Memory B cell (primary cell): Measurements from ENCODE around the gene ADCY9.
"Not testable (repeated sequence)": the region's sequence is repeated elsewhere in the genome, so short reads cannot be mapped to it uniquely, and the experiment has no call there.

ENCODE experiments used
- ATAC-seq: fragments of 150-1000 bp; cut with Tn5 transposase; 2 replicates; pipeline ENCODE4 v1.10.0; 2021; ENCODE audit warnings: low read depth, mild to moderate bottlenecking, moderate library complexity
- DNase-seq, 2 donors: peaks; one replicate each; pipeline ENCODE4 v3.0.0; 2022; ENCODE audit warnings: low spot score in 2 of 2
- H3K27ac Mint-ChIP-seq: one replicate; pipeline ENCODE4 v1.8.0; 2022; ENCODE audit warnings: mild to moderate bottlenecking, moderate library complexity, mixed read lengths
- H3K27me3 Mint-ChIP-seq: one replicate; pipeline ENCODE4 v1.8.0; 2022; ENCODE audit warnings: mixed read lengths
- H3K36me3 Mint-ChIP-seq: one replicate; pipeline ENCODE4 v1.8.0; 2022; ENCODE audit warnings: mild to moderate bottlenecking, mixed read lengths
- H3K4me1 Mint-ChIP-seq: one replicate; pipeline ENCODE4 v1.8.0; 2022; ENCODE audit warnings: mixed read lengths
- H3K4me3 Mint-ChIP-seq: one replicate; pipeline ENCODE4 v1.8.0; 2022; ENCODE audit warnings: mild to moderate bottlenecking, moderate library complexity, mixed read lengths
- H3K9me3 Mint-ChIP-seq: one replicate; pipeline ENCODE4 v1.8.0; 2022; ENCODE audit warnings: mixed read lengths

The ADCY9 gene

GRCh38 chr16:4081521-4082021, 34.7 kb downstream of the ADCY9 start:
- H3K4me3 Mint-ChIP-seq = no peak overlapping the region
- peaks cover 2% of the 10 kb centered on the region for H3K36me3 Mint-ChIP-seq
- no peaks in the 10 kb centered on the region for H3K4me1 Mint-ChIP-seq
- peaks cover 5% of the 10 kb centered on the region for H3K9me3 Mint-ChIP-seq
- no peak for ATAC-seq
- no peak overlapping the region for H3K27ac Mint-ChIP-seq
- no peak for DNase-seq
- peaks cover 4% of the 10 kb centered on the region for H3K27me3 Mint-ChIP-seq

GRCh38 chr16:4081047-4081446, 35.2 kb downstream of the ADCY9 start:
- Mint-ChIP-seq H3K4me3 (no peak overlapping the region), H3K27ac (no peak overlapping the region), H3K27me3 (peaks cover 4% of the 10 kb centered on the region), H3K36me3 (peaks cover 2% of the 10 kb centered on the region), H3K4me1 (no peaks in the 10 kb centered on the region), H3K9me3 (peaks cover 5% of the 10 kb centered on the region)
- ATAC-seq (no peak), DNase-seq (no peak)

GRCh38 chr16:4077174-4077649, 39.0 kb downstream of the ADCY9 start:
- no peak overlapping the region for H3K27ac Mint-ChIP-seq

DNA sequence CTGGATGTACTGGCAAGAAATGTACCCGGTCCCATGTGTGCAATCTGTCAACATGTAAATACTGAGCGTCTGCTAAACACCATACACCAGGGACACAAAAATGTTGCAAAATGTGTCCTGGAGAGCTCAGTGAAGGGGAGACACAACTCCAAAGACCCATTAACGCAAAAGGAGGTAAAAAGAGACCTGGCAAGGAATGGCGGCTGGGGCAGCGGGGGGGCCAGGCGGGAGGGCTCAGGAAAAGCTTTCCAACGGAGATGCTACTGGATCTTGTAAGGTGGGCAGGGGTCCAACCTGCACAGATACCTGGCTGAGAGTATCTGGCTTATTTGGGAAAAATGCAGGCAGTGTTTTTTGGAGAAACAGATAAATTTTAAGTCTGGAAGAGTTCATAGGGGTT, 40.7 kb downstream of the ADCY9 start:
- no peaks in the 10 kb centered on the region for H3K36me3 Mint-ChIP-seq
- H3K4me3 Mint-ChIP-seq = no peak overlapping the region
- no peak for ATAC-seq
- H3K27me3 Mint-ChIP-seq = peaks cover 2% of the 10 kb centered on the region
- H3K9me3 Mint-ChIP-seq = peaks cover 2% of the 10 kb centered on the region
- H3K27ac Mint-ChIP-seq = no peak overlapping the region
- DNase-seq = no peak
- H3K4me1 Mint-ChIP-seq = no peaks in the 10 kb centered on the region

More at GRCh38 chr16:4077174-4077649, 39.0 kb downstream of the ADCY9 start:
- no peak for ATAC-seq
- DNase-seq = no peak
- peaks cover 2% of the 10 kb centered on the region for H3K36me3 Mint-ChIP-seq
- peaks cover 2% of the 10 kb centered on the region for H3K9me3 Mint-ChIP-seq
- no peak overlapping the region for H3K4me3 Mint-ChIP-seq
- H3K27me3 Mint-ChIP-seq = peaks cover 5% of the 10 kb centered on the region
- H3K4me1 Mint-ChIP-seq = no peaks in the 10 kb centered on the region

DNA sequence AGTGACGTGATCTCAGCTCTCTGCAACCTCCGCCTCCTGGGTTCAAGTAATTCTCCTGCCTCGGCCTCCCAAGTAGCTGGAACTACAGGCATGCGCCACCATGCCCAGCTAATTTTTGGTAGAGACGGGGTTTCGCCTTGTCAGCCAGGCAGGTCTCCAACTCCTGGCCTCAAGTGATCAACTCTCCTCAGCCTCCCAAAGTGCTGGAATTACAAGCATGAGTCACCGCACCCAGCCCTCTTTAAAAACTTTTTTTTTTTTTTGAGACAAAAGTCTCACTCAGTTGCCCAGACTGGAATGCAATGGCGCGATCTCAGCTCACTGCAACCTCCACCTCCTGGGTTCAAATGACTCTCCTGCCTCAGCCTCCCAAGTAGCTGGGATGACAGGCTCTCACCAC, 43.1 kb downstream of the ADCY9 start:
- H3K27me3 Mint-ChIP-seq, DNase-seq, H3K4me3 Mint-ChIP-seq, H3K27ac Mint-ChIP-seq, ATAC-seq, H3K4me1 Mint-ChIP-seq, H3K36me3 Mint-ChIP-seq, H3K9me3 Mint-ChIP-seq: not testable (repeated sequence)

DNA sequence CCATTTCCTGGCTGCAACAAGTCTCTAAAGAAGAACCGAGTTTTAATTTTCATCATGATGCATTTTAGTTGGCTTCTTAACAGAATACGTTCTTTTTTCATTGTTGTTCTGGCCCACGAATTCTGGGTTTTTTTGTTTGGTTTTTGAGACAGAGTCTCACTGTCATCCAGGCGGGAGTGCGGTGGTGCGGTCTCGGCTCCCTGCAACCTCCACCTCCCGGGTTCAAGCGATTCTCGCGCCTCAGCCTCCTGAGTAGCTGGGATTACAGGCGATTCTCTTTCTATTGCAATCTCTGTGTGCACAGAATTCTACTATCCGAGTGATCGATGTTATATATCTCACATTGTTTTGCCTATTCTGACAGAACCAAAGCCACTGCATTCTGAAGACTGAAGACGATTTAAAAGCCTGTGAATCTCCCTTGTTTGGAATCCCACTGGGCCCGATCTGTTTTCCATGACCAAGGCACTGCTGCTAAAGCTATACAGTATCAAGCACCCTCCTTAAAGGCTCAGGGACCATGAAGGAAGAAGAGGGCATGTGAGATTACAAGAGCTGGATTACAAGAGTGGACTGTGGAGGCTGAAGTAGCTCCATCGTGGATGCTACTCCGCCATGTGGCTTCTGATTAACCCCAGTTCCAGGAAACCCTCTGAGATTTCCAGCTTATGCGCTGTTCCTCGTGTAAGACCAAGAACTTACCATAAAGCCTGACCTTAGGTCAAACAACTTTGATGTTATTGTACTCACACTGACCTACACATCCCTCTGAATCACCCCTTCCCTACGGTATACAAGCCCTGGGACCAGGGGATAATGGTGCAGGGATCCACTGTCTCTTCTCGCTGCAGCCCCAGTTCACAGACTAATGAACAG, 44.3 kb downstream of the ADCY9 start:
- Mint-ChIP-seq H3K27ac (no peak overlapping the region), H3K9me3 (no peaks in the 10 kb centered on the region), H3K36me3 (no peaks in the 10 kb centered on the region), H3K4me1 (no peaks in the 10 kb centered on the region), H3K4me3 (no peak overlapping the region), H3K27me3 (peaks cover 3% of the 10 kb centered on the region)
- DNase-seq (no peak), ATAC-seq (no peak)

DNA sequence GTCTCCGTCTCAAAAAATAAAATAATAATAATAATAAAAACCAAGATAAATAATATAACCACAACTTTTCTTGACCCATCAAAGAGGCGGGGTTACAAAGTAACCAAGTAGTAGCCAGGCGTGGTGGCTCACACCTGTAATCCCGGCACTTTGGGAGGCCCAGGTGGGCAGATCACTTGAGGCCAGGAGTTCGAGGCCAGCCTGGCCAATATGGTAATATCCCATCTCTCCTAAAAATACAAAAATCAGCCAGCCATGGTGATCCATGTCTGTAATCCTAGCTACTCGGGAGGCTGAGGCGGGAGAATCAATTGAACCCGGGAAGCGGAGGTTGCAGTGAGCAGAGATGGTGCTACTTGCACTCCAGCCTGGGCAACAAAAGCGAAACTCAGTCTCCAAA, 45.3 kb downstream of the ADCY9 start:
- Mint-ChIP-seq H3K4me1 (no peaks in the 10 kb centered on the region), H3K36me3 (peaks cover 4% of the 10 kb centered on the region), H3K27ac (no peak overlapping the region), H3K27me3 (peaks cover 3% of the 10 kb centered on the region), H3K9me3 (no peaks in the 10 kb centered on the region), H3K4me3 (no peak overlapping the region)
- no peak for DNase-seq
- ATAC-seq = no peak

GRCh38 chr16:4067262-4068001, 48.8 kb downstream of the ADCY9 start:
- no peak overlapping the region for H3K27ac Mint-ChIP-seq
- peaks cover 3% of the 10 kb centered on the region for H3K4me1 Mint-ChIP-seq
- peaks cover 5% of the 10 kb centered on the region for H3K36me3 Mint-ChIP-seq
- H3K27me3 Mint-ChIP-seq = peaks cover 2% of the 10 kb centered on the region
- DNase-seq (no peak), ATAC-seq (no peak)
- no peak overlapping the region for H3K4me3 Mint-ChIP-seq
- H3K9me3 Mint-ChIP-seq = peaks cover 4% of the 10 kb centered on the region

DNA sequence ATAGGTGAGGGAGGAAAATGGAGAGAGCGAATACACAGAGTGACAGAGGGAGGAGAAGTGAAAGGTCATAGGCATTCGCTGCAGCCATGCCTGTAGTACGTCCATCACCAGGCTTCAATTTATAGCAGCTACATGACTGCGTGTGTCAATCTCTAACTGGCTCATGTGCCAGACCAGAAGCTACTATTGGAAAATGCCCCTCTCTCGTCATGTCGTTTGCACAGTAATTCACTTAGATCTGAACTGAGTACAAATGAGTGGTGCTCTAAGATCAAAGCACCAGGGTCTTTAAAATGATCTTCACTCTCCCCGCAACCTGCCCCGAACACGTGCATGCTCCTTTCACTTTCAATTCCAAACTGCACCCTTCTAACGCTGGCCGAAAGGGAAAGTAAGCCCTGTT, 51.3 kb downstream of the ADCY9 start:
- H3K27me3 Mint-ChIP-seq = peaks cover 2% of the 10 kb centered on the region
- peak overlapping the region; percentile 9 for H3K27ac Mint-ChIP-seq
- peaks cover 5% of the 10 kb centered on the region for H3K36me3 Mint-ChIP-seq
- peak overlapping the region; percentile 72 for H3K4me3 Mint-ChIP-seq
- H3K9me3 Mint-ChIP-seq = peaks cover 17% of the 10 kb centered on the region
- no peak for ATAC-seq
- no peak for DNase-seq
- peaks cover 3% of the 10 kb centered on the region for H3K4me1 Mint-ChIP-seq

DNA sequence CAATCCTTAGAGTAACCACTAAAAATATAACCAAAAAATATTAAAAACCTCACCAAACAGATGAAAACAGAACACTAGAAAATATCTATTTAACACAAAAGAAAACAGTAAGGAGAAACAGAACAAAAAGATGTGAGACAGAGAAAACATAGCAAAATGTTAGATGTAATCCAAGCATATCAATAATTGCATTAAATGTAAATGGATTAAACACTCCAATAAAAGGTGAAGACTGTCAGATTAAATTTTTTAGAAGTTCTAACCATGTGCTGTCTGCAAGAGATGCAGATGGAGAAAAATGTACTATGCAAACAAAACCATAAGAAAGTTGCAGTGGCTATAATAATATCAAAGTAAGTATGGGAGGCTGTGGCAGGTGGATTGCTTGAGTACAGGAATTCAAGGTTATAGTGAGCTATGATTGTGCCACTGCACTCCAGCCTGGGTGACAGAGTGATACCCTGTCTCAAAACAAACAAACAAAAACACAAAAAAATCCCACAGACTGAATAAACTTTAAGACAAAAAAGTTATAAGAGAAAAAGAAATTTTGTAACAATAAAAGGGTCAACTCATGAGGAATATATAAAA, 53.9 kb downstream of the ADCY9 start:
- H3K27ac Mint-ChIP-seq = no peak overlapping the region
- H3K4me1 Mint-ChIP-seq = peaks cover 3% of the 10 kb centered on the region
- peaks cover 5% of the 10 kb centered on the region for H3K36me3 Mint-ChIP-seq
- no peak overlapping the region for H3K4me3 Mint-ChIP-seq
- no peak for DNase-seq
- peaks cover 20% of the 10 kb centered on the region for H3K9me3 Mint-ChIP-seq
- no peak for ATAC-seq
- H3K27me3 Mint-ChIP-seq = peaks cover 1% of the 10 kb centered on the region

DNA sequence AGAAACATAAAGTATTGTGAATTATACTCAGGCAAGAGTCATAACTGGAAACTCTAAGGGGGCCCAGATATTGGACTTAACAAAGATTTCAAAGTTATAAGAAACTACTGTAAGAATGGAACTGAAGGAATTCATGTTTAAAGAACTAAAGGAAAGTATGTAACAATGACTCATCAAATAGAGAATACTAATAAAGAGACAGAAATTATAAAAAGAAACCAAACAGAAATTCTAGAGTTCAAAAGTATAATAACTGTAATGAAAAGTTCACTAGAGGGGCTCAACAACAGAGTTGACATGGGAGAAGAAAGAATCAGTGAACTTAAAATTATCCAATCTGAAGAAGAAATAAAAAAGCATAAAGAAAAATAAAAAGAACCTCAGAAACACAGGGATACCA, 55.4 kb downstream of the ADCY9 start:
- no peak overlapping the region for H3K27ac Mint-ChIP-seq
- ATAC-seq = no peak

GRCh38 chr16:4060009-4060408, 56.2 kb downstream of the ADCY9 start:
- DNase-seq = no peak
- peaks cover 2% of the 10 kb centered on the region for H3K36me3 Mint-ChIP-seq
- peaks cover 1% of the 10 kb centered on the region for H3K27me3 Mint-ChIP-seq
- H3K4me1 Mint-ChIP-seq = peaks cover under 1% of the 10 kb centered on the region
- peaks cover 20% of the 10 kb centered on the region for H3K9me3 Mint-ChIP-seq
- no peak overlapping the region for H3K4me3 Mint-ChIP-seq
- ATAC-seq = no peak
- H3K27ac Mint-ChIP-seq = no peak overlapping the region

More for the DNA sequence above, 55.4 kb downstream of the ADCY9 start:
- H3K9me3 Mint-ChIP-seq = peaks cover 20% of the 10 kb centered on the region
- H3K4me3 Mint-ChIP-seq = no peak overlapping the region
- peaks cover 1% of the 10 kb centered on the region for H3K27me3 Mint-ChIP-seq
- H3K4me1 Mint-ChIP-seq = peaks cover 3% of the 10 kb centered on the region
- no peak for DNase-seq
- peaks cover 2% of the 10 kb centered on the region for H3K36me3 Mint-ChIP-seq

GRCh38 chr16:4058386-4058785, 57.9 kb downstream of the ADCY9 start:
- ATAC-seq (no peak), DNase-seq (no peak)
- peaks cover 2% of the 10 kb centered on the region for H3K36me3 Mint-ChIP-seq
- H3K4me3 Mint-ChIP-seq = no peak overlapping the region
- no peak overlapping the region for H3K27ac Mint-ChIP-seq
- peaks cover 1% of the 10 kb centered on the region for H3K27me3 Mint-ChIP-seq
- H3K9me3 Mint-ChIP-seq = peaks cover 17% of the 10 kb centered on the region
- no peaks in the 10 kb centered on the region for H3K4me1 Mint-ChIP-seq

DNA sequence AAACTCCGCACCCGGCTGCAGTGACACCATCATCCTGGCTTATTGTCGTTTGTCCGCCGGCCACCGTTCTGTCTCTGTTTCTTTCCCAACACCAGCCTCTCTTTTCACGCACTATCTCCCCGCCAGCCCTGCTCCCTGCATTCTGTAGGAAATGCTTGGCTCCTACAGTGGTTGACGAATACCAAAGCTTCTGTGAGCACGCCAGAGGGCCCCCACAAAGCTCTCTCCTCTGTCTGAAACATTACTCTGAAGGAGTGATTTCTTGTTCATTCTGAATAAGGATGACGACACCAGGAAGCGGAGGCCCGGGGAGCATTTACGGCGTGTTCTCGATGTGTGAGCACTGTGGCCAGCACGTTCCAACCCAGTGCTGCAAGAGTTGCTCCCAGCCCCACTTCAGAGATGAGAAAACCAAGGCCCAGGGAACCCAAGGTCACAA, 58.8 kb downstream of the ADCY9 start:
- DNase-seq (no peak), ATAC-seq (no peak)
- Mint-ChIP-seq H3K9me3 (peaks cover 15% of the 10 kb centered on the region), H3K4me3 (no peak overlapping the region), H3K27ac (no peak overlapping the region), H3K27me3 (peaks cover 1% of the 10 kb centered on the region), H3K4me1 (peaks cover 2% of the 10 kb centered on the region), H3K36me3 (no peaks in the 10 kb centered on the region)
